GM04503 (cell line): Measurements from ENCODE around the gene EPN2.
A peak's percentile ranks its signal among the peaks of the same experiment; 100 is the strongest.

Source experiments
- DNase-seq: peaks from one replicate; pipeline ENCODE4 v3.0.0-alpha.2; 2012; ENCODE audit warnings: low read depth

EPN2 gene

GRCh38 chr17:19381741-19382444 lies 144.7 kb downstream of the EPN2 start:
- no peak for DNase-seq

GRCh38 chr17:19382531-19383444 lies 145.6 kb downstream of the EPN2 start:
- DNase-seq = no peak

- DNase-seq = no peak
Measured at GRCh38 chr17:19383681-19384470, 146.7 kb downstream of the EPN2 start.

- DNase-seq = peak; percentile 67
Measured at GRCh38 chr17:19384723-19385391, 147.7 kb downstream of the EPN2 start.

- DNase-seq = no peak
Measured at GRCh38 chr17:19385521-19385983, 148.4 kb downstream of the EPN2 start.
